Endothelial cell of hepatic sinusoid (primary cell): Measurements from ENCODE around the gene DNAJB6.

Source experiments
- in situ Hi-C: cut with HindIII; loops from 2 replicates; pipeline ENCODE4 v1.10.0; 2017; ENCODE audit warnings: low sequenced_read_pairs

DNAJB6 gene

GRCh38 chr7:157336383-157337315, at the start of gene DNAJB6:
Gene DNAJB6, plus strand, starts transcription at chr7:157337004. Its CDS starts 21,569 bp downstream, at chr7:157358573.
- in situ Hi-C loops = loop anchor here (5.0 kb wide), 1 partner anchor 74 kb away; no protein-coding TSS in a partner anchor

GRCh38 chr7:157291404-157292080, 45.3 kb upstream of the DNAJB6 start:
- in situ Hi-C loops = no loop called here

GRCh38 chr7:157292258-157292657, 44.5 kb upstream of the DNAJB6 start:
- in situ Hi-C loops = no loop called here

GRCh38 chr7:157292770-157293412, 43.9 kb upstream of the DNAJB6 start:
- in situ Hi-C loops = no loop called here

GRCh38 chr7:157293413-157293788, 43.4 kb upstream of the DNAJB6 start:
- in situ Hi-C loops = no loop called here

- in situ Hi-C loops = no loop called here
Measured at GRCh38 chr7:157294773-157295172, 42.0 kb upstream of the DNAJB6 start.

GRCh38 chr7:157295338-157295737, 41.5 kb upstream of the DNAJB6 start:
- in situ Hi-C loops = no loop called here

- in situ Hi-C loops = no loop called here
Measured at GRCh38 chr7:157297185-157297584, 39.6 kb upstream of the DNAJB6 start.

- in situ Hi-C loops = no loop called here
Measured at GRCh38 chr7:157299317-157299612, 37.5 kb upstream of the DNAJB6 start.

- in situ Hi-C loops = no loop called here
Measured at GRCh38 chr7:157299613-157300368, 37.0 kb upstream of the DNAJB6 start.

GRCh38 chr7:157300369-157300825, 36.4 kb upstream of the DNAJB6 start:
- in situ Hi-C loops = no loop called here

- in situ Hi-C loops = no loop called here
Measured at GRCh38 chr7:157301610-157302120, 35.1 kb upstream of the DNAJB6 start.

- in situ Hi-C loops = no loop called here
Measured at GRCh38 chr7:157306846-157307838, 29.7 kb upstream of the DNAJB6 start.

- in situ Hi-C loops = no loop called here
Measured at GRCh38 chr7:157309988-157310668, 26.7 kb upstream of the DNAJB6 start.

GRCh38 chr7:157310676-157311185, 26.1 kb upstream of the DNAJB6 start:
- in situ Hi-C loops = no loop called here

- in situ Hi-C loops = no loop called here
Measured at GRCh38 chr7:157312941-157313340, 23.9 kb upstream of the DNAJB6 start.

- in situ Hi-C loops = no loop called here
Measured at GRCh38 chr7:157313645-157314044, 23.2 kb upstream of the DNAJB6 start.

GRCh38 chr7:157318015-157318706, 18.6 kb upstream of the DNAJB6 start:
- in situ Hi-C loops = no loop called here
